Adrenal gland (tissue), 12 donors: ENCODE measurements around the gene UACA. TPM values are rescaled to one million over a fixed set of nuclear protein-coding genes. Genes with fewer than 3 reads are reported as not detected.
A peak's percentile ranks its signal among the peaks of the same experiment; 100 is the strongest.

ENCODE experiments used
- DNase-seq, 7 donors: peaks; one replicate each; pipeline ENCODE4 v3.0.0-alpha.2; 2019 to 2020
- H3K27ac ChIP-seq, 5 donors: fragments of 200-600 bp; sonication (generic) in 4 of 5; 1 replicate in 3 of 5; 2 replicates in 2 of 5; pipeline versions ENCODE4 v1.5.1 to v1.8.0; 2016 to 2020; ENCODE audit warnings: mild to moderate bottlenecking in 1 of 5
- H3K27me3 ChIP-seq: fragments of 200-600 bp; 2 replicates; pipeline ENCODE4 v1.8.0; 2021
- H3K36me3 ChIP-seq, 2 donors: fragments of 200-600 bp; replicated peaks in 1 of 2; 1 replicate in 1 of 2; 2 replicates in 1 of 2; pipeline versions ENCODE4 v1.5.1 to v1.8.0; 2018 to 2022
- H3K4me1 ChIP-seq, 2 donors: fragments of 200-600 bp; replicated peaks in 1 of 2; 1 replicate in 1 of 2; 2 replicates in 1 of 2; pipeline versions ENCODE4 v1.5.1 to v1.8.0; 2018 to 2021
- H3K4me3 ChIP-seq, 4 donors: fragments of 200-600 bp; sonication (generic) in 3 of 4; one replicate each; pipeline ENCODE4 v1.5.1; 2016 to 2018
- H3K9me3 ChIP-seq, 3 donors: fragments of 200-600 bp; sonication (generic) in 1 of 3; replicated peaks in 1 of 3; 1 replicate in 2 of 3; 2 replicates in 1 of 3; pipeline versions ENCODE4 v1.5.1 to v1.8.0; 2016 to 2021
- POLR2A ChIP-seq, 2 donors: fragments of 450-650 bp; IDR thresholded peaks; one replicate each; pipeline ENCODE4 v1.6.1; 2017; ENCODE audit warnings: antibody characterized with exemption in 2 of 2, mild to moderate bottlenecking in 2 of 2, moderate library complexity in 1 of 2
- WGBS, 4 donors: extraction: QIAGEN DNeasy Blood & Tissue Kit in 2 of 4; methylation state at CpG; one replicate each; pipeline versions ENCODE4 v1.1.5 to v1.1.7; 2013 to 2017; 5-methylcytosine and 5-hydroxymethylcytosine counted together
- intact Hi-C, 2 donors: fragments of 100-400 bp; cut with DNase I; formaldehyde crosslinking; loops; one replicate each; pipeline versions ENCODE4 v1.14.1 to v1.15.0; 2022 to 2023
- polyA plus RNA-seq, 3 donors: library from polyadenylated mRNA; stranded (reverse); fragments of 200-250 nt in 2 of 3; fragments of 350-450 nt in 1 of 3; fragmentation: Illumina TruSeq in 1 of 3; extraction: RNeasy Lipid Tissue Mini Kit (QIAGEN cat#74804) in 1 of 3; gene quantifications; one replicate each; pipeline ENCODE4 v1.2.3, GENCODE V29; 2013 to 2014
- total RNA-seq, 9 donors: library from RNA; depleted of rRNA in 4 of 9; stranded (reverse); fragments of >200 nt in 4 of 9; fragments of 120-200 nt in 1 of 9; fragmentation: NEBNext Ultra II Directional in 1 of 9; extraction: Animal tissue kit (Norgen Biotek cat#: 25700) in 1 of 9; gene quantifications; one replicate each; pipeline versions ENCODE4 v1.1.0 to v1.2.4, GENCODE V29; 2013 to 2023
- TF ChIP-seq, protein P1 (sequence below), 6 experiments: fragments of 450-650 bp in 4 of 6; fragments of 200-600 bp in 2 of 6; sonication (generic) in 1 of 6; IDR thresholded peaks; 1 replicate in 5 of 6; 2 replicates in 1 of 6; pipeline versions ENCODE4 v1.5.1 to v1.8.0; 2016 to 2021; ENCODE audit warnings: antibody characterized with exemption in 6 of 6, mild to moderate bottlenecking in 2 of 6, moderate library complexity in 1 of 6
- donor health status: healthy with polysubstance abuse.
- donor health status: Bipolar disorder and iron deficiency.
- donor health status: DM: yes; HTN: yes; CAD: no.
- donor health status: DM: no; HTN: no; CAD: no.
- donor health status: DM: no; HTN: no; CAD: no.
- donor health status: DM: yes; HTN: yes; CAD: no.

UACA gene
- total and polyA plus RNA-seq, 12 donors = 16.7 to 186 (median 39.1) TPM

DNA sequence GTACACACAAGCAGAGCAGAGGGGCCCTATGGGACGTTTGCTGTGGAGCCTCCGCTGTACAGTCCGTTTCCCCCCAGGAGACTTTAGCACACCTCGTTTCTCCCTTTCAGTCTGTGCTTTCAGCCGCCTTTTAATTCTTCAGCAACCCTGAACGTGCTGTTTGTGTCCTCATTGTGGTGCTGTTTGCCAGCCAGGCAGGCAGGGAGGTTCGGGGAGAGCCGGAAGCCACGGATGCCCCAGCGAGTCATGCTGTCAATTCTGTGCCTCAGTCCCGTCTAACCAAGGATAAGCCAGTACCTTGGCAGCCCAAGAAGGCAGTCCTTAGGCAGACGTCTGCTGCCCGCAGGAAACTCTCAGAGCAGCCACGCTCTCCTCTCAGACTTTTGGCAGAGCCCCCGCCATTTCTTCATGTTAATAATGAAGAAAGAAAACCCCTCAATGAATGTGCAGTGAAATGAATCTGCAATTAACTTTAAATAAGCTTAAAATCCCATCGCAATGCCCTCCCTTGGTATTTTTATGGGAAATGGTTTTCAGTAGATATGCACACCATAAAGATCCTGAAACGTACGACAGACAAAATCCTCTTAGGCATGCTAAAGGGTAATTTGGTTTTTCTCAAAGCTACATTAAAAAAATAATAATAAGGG, 158.6 kb downstream of the UACA start:
- no peaks in the 10 kb centered on the region for H3K9me3 ChIP-seq
- no peaks in the 10 kb centered on the region for H3K27me3 ChIP-seq
- no peaks in the 10 kb centered on the region for H3K36me3 ChIP-seq
- no peak for TF ChIP-seq POLR2A (IDR thresholded peaks at IDR 0.05)
- TF ChIP-seq, protein P1, sequence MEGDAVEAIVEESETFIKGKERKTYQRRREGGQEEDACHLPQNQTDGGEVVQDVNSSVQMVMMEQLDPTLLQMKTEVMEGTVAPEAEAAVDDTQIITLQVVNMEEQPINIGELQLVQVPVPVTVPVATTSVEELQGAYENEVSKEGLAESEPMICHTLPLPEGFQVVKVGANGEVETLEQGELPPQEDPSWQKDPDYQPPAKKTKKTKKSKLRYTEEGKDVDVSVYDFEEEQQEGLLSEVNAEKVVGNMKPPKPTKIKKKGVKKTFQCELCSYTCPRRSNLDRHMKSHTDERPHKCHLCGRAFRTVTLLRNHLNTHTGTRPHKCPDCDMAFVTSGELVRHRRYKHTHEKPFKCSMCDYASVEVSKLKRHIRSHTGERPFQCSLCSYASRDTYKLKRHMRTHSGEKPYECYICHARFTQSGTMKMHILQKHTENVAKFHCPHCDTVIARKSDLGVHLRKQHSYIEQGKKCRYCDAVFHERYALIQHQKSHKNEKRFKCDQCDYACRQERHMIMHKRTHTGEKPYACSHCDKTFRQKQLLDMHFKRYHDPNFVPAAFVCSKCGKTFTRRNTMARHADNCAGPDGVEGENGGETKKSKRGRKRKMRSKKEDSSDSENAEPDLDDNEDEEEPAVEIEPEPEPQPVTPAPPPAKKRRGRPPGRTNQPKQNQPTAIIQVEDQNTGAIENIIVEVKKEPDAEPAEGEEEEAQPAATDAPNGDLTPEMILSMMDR (IDR thresholded peaks at IDR 0.05) = no peak
- H3K27ac ChIP-seq = peak overlapping the region in 1 of 5 donors; percentile 74
- DNase-seq = peak in 3 of 7 donors; percentile 16 to 52 (median 23)
- intact Hi-C loops = no loop called here
- no peak overlapping the region for H3K4me3 ChIP-seq
- 51 to 53% (median 51%) methylated on average over 16 to 18 of the region's 18 CpGs for WGBS, 4 donors
- peaks cover 0 to 20% of the 10 kb centered on the region in 2 donors for H3K4me1 ChIP-seq

Other genes starting within 250 kb of the UACA start
- 10 to 100 TPM in 3 of 9 donors, 1 to 10 TPM in 6; 4.9 to 36.5 (median 9.5) TPM for gene LARP6, start 90.6 kb upstream of the UACA start, total RNA-seq
- 10 to 100 TPM in 2 of 3 donors, 1 to 10 TPM in 1; 8.1 to 25.0 (median 12.3) TPM for gene LARP6, start 90.6 kb upstream of the UACA start, polyA plus RNA-seq
- 1 to 10 TPM; 1.2 to 5.6 (median 3.8) TPM for gene THAP10, start 128.9 kb upstream of the UACA start, total RNA-seq
- 1 to 10 TPM in 2 of 3 donors, under 1 TPM in 1; 0.97 to 4.0 (median 1.1) TPM for gene THAP10, start 128.9 kb upstream of the UACA start, polyA plus RNA-seq
- gene LRRC49, start 129.3 kb upstream of the UACA start, total RNA-seq = 10 to 100 TPM in 3 of 9 donors, 1 to 10 TPM in 6; 4.4 to 14.9 (median 7.4) TPM
- gene LRRC49, start 129.3 kb upstream of the UACA start, polyA plus RNA-seq = 10 to 100 TPM in 1 of 3 donors, 1 to 10 TPM in 2; 8.1 to 12.5 (median 8.7) TPM